NCI-H82 treated with DMSO at 0.1 percent for 48 hours (cell line): ENCODE data around the gene CLDN7.

ENCODE experiments used
- DNase-seq: peaks from one replicate; lab custom pipeline; 2025; ENCODE audit not compliant: unreplicated experiment; lab: John Stamatoyannopoulos, UW

The CLDN7 gene

GRCh38 chr17:7289256-7290032 lies 27.2 kb upstream of the CLDN7 start:
- no peak for DNase-seq

- DNase-seq: no peak
Observed at GRCh38 chr17:7285679-7286078, 23.4 kb upstream of the CLDN7 start.

GRCh38 chr17:7284911-7285310 lies 22.6 kb upstream of the CLDN7 start:
- no peak for DNase-seq

GRCh38 chr17:7283471-7284216 lies 21.4 kb upstream of the CLDN7 start:
- DNase-seq: no peak

- no peak for DNase-seq
Observed at GRCh38 chr17:7282752-7283321, 20.6 kb upstream of the CLDN7 start.

- DNase-seq: no peak
Observed at GRCh38 chr17:7281953-7282751, 19.9 kb upstream of the CLDN7 start.

- peak; percentile 96 for DNase-seq
Observed at GRCh38 chr17:7281074-7281952, 19.0 kb upstream of the CLDN7 start, which contains the start of gene SLC2A4. Gene SLC2A4, plus strand, starts transcription at chr17:7281718. Its CDS starts 217 bp downstream, at chr17:7281935.

GRCh38 chr17:7280519-7281073 lies 18.3 kb upstream of the CLDN7 start:
- peak; percentile 94 for DNase-seq

- DNase-seq: no peak
Observed at GRCh38 chr17:7279448-7279847, 17.2 kb upstream of the CLDN7 start.

- DNase-seq: no peak
Observed at GRCh38 chr17:7266784-7267183, 4.5 kb upstream of the CLDN7 start.

GRCh38 chr17:7263801-7264078 lies 1.5 kb upstream of the CLDN7 start:
- DNase-seq: peak; percentile 16

- no peak for DNase-seq
Observed at GRCh38 chr17:7262935-7263800, 890 bp upstream of the CLDN7 start.

GRCh38 chr17:7261379-7262191 lies 693 bp downstream of the CLDN7 start:
- no peak for DNase-seq

GRCh38 chr17:7260651-7261378 lies 1.5 kb downstream of the CLDN7 start:
- DNase-seq: no peak

- no peak for DNase-seq
Observed at GRCh38 chr17:7260151-7260550, 2.1 kb downstream of the CLDN7 start.

- DNase-seq: no peak
Observed at GRCh38 chr17:7259555-7259889, 2.8 kb downstream of the CLDN7 start.

GRCh38 chr17:7258731-7259554 lies 3.3 kb downstream of the CLDN7 start:
- no peak for DNase-seq
